Stimulated activated CD4-positive, alpha-beta T cell treated with anti-CD3 and anti-CD28 coated beads, TNF-alpha, amount 100 ng/mL, for 1 hour (primary cell): ENCODE data around the gene DLG2.

Source experiments
- DNase-seq, 3 donors: peaks; one replicate each; pipeline ENCODE4 v3.0.0-alpha.2; 2020; ENCODE audit warnings: low read depth in 3 of 3, low spot score in 1 of 3

DLG2 gene

DNA sequence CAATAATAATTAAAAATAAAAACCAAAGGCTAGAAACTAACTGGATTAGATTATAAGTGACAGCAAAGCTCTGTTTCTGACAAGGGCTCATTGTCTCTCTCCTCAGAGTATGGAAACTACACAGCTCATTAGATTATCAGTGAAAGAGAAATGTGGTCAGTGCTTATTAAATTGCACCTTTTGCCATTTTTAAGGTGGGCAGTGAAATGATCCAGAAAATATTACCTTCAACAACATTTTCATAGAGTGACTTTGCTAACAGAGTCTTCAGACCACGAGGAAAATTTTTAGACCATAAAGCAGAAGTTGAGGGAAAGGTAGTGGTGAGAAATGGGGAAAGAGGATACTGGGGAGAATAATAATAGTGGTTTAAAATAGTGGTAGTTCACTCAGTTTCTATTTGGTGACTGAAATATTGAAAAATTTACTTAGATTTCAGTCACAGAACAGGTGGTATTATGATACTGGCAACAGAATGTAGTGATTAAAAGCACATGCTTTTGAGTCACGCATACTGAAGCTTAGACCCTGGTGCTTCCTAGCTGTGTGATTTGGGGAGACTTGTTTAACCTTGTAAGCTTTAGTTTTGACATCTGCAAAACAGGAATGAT, 1657.0 kb downstream of the DLG2 start:
- no peak for DNase-seq

DNA sequence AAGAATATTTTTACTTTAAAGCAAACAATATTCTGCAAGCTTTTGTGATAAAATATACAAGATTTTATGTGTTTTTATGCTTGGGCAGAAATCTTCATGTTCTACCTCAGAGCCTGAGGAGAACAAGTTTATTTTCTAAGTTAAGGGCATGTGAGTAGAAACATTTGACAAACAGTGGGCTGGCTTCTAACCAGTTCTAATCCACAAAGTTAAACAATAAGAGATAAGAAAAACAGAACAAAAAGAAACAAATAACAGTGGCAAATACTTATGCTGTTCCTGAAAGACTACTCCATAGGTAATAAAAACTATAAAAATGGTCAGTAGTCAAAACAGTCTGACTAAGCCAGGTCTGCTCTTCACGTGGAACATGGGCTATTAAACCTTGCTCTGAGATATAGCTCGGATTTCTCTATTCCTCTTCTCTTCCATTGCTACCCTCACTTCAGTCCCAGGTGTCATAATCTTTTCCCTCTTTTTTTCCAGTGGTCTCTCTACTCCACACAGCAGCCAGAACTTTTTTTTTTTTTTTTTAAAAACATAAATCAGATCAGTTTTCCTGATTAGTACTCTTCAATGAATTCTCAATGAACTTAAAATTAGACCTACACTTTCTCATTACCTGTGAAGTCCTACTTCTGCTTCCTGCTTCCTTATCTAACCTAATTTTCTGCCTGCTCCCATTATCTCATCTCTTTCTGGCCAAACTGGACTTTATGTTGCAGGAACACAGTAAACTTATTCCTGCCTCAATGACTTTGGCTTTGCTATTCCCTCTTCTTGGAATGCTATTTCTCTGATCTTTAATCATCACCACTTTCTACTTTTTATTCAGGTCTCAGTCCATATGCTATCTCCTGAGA, 1669.9 kb downstream of the DLG2 start:
- DNase-seq, result no peak

DNA sequence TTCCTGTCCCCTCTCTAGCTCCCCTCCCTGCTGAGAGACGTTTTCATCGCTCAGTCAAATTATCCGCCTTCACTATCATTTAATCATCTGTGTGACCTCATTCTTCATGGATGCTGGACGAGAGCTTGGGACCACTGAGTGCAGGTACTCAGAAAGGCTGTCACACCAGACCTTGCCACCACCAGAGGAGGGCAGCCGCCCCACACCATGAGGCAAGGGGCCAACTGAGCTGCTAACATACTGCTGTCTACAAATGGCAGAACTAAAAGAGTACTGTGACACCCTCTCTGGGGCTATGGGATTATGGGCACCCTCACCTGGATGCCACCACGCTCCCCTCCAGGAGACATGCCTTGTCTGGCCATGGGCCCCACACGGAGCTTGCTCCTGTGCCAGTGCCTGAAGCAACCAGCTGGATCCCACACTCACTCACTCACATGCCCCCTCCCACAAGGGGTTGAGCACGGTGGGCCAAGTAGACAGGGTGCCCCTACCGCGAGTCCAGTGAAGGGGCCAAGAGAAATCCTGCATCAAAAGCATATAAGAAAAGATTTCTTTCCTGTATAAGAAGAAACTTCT, 1670.9 kb downstream of the DLG2 start:
- DNase-seq, result no peak

DNA sequence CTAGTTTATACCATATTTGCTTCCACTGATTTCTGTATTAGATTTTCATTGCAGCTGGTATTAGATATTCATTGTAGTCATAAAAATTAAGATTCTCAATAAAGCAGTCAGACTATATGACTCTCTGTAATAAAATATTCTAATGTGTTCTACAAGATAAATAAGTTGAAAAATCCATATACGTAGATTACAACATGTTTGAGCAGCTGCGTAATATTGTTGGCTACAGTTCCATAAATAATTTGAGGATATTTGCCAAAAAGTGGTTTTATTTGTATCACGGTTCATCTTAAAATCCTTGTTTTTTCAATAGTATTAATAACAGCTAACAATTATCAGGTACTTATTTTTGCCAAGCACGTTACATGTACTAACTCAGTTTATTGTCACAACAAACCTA, 1672.4 kb downstream of the DLG2 start:
- no peak for DNase-seq

DNA sequence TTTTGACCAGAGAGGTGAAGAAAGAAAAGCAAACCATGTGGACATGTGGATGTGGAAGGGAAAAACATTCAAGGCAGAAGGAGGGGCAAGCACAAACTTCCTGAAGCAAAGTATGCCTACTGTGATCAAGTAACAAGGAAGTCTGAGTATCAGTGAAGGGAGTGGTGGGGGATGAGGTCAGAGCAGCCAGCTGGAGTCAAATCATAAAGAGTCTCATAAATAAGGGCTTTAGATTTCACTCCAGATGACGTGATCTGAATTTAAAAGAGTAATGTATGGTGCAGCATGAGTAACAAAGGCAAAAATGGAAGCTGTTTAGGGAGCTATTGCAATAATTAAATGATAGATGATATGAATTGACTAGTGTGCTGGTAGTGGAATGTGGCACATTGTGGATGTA, 1675.6 kb downstream of the DLG2 start:
- DNase-seq, result no peak

DNA sequence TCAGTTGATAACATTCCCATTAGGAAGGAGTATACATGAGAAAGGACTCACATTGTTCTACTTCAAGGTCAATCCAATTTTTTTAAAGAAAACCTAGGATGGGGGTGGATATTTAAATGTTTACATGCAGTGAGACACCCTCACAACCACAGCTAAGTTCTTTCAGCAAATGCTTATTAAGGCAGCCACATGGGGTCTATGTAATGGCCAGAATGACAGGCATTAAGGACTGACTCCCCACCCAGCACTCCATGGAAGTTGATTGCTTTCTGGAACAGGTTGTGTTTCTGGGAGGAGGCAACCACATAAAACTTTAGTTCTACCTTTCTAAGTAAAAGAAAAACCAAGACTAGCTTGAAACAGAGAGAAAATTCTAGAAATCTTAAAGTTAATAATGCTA, 1678.9 kb downstream of the DLG2 start:
- no peak for DNase-seq

DNA sequence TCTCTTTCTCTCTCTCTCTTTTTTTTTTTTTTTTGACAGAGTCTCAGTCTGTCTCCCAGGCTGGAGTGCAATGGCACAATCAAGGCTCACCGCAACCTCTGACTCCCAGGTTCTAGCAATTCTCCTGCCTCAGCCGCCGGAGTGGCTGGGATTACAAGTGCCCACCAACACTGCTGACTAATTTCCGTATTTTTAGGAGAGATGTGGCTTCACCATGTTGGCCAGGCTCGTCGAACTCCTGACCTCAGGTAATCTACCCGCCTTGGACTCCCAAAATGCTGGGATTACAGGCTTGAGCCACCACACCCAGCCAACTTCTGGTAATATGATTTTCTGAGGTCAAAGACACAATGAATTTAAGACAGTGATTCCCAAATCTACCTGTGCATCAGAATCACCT, 1681.2 kb downstream of the DLG2 start:
- DNase-seq, result no peak

DNA sequence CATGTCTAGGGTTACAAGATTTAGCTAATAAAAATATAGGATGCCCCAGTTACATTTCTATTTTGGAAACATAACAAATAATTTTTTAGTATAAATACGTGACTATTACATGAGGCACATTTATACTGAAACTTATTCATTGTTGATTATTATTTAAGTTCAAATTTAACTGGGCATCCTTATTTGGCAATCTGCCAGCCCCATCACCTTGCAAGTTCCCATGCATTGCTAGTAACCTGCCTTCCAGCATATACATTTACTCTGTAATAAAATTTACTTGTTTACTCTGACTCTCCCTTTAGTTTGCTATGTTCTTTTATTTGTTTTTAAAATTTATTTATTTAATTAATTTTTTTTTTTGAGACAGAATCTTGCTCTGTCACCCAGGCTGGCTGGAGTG, 1686.1 kb downstream of the DLG2 start:
- no peak for DNase-seq

DNA sequence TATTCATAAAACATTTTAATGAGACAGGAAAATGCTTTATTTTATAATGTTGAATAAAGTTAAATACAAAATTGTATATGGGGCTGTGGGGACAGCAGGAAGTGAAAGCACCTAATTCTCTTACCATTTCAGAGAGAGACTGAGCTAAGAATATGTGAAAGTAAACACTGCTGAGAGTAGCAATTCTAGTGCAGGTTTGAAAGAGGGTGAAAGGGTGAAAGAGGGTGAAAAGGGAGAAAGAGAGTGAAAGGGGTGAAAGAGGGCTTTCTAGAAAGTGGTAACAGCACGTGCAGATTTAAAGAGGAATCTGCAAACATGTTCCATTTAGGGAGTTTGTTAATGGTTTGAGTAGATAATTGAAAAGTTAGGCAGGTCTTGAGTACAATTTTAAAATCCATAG, 1689.0 kb downstream of the DLG2 start:
- DNase-seq, result no peak

DNA sequence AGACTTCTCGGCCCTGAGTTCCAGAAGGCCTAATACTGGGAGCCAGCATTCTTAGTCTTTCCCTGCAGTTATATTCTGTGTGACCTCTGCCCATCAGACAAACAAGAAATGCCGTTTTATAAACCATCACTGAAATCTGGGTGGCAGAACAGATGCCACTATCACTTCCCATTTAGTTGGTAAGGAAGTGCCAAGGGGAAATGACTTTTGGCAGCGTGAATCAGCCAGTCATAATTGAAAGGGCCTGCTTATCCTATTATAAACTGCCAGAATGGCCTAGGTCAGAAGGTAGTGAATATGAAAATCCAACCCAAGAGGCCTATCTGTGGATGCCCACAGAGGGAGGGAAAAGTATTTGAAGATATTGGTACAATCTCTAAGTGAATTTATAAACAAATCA, 1694.1 kb downstream of the DLG2 start:
- no peak for DNase-seq

DNA sequence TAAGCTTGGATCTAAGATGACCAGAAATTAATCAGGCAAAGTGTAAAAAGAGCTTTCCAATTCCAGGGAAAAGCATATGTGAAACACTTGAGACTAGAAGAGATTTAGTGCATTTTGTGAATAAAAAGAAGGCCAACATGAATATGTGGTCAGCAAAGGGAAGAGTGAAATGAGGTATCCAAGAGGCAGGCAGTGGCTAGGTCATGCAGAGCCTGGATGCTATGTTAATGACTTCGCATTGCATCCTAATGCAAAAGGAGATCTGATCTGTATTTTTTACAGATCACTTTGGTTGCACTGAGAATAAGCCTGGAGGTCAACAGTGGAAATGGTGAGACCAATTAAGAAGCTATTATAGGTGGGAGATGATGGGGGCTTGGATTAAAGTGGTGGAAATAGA, 1699.7 kb downstream of the DLG2 start:
- DNase-seq, result no peak

DNA sequence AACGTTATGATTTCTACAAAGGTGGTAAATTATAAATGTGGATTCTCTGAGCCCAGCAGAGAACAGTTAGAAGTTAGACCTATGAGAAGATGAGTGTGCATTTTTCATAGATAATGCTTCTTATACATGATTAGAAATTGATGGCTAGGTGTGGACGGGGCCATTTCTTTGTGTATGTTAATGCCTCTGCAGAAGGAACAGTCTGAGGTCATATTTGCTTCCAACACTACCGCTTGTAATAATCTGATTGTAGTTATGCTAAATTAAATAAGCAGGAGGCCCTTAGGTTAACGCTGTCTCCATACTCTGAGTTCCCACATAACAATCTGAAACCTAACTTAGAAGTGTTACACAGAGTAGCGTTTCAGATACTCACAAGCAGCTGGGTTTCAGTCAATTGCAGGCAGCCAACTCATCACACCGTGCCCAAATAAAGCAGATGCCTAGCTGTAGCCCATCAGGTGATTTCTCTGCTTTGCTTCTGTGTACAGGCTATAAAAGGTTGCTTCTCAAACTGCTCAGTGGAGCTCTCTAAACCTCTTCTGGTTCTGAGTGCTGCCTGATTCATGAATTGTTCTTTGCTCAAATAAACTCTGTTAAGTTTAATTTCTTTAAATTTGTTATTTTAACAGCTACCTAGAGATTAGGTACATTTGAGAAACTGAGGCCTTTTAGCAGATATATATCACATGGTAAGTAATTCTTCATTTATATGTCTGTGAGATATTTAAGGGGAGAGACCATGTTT, 1702.2 kb downstream of the DLG2 start:
- no peak for DNase-seq

DNA sequence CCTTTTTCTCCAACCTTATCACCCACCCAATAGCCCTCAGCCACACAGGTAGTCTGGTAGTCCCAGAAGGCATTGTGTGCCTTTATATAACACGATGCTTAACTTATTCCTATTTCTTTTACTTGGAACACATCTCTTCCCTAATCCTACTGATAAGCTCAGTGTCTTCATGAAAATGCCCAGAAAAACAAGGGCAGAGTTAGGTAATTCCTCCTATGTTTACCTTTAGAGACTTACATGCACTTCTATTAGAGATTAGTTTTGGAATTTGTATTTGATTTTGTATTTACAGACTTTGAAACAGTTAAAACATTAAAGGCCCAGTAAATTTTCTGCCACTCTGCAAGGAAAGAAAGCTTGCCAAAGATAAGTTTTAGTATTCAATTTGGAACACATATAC, 1703.2 kb downstream of the DLG2 start:
- no peak for DNase-seq

DNA sequence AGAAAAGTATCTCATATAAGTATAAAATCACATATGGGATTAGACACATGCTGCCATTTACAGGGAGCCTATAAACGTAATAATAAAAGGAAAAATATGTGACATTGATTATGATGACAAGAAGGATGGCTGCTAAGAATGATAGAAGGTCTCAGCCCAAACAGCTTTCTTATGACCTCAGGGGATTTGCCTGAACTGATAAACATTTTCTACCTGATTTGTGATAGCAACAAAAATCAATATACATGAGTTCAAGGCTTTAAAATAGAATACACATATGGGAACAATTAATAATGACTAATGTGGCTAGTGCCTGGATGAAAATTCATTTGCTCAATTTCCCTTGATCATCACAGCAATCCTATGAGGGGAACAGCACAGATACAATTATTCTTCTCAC, 1704.2 kb downstream of the DLG2 start:
- no peak for DNase-seq

DNA sequence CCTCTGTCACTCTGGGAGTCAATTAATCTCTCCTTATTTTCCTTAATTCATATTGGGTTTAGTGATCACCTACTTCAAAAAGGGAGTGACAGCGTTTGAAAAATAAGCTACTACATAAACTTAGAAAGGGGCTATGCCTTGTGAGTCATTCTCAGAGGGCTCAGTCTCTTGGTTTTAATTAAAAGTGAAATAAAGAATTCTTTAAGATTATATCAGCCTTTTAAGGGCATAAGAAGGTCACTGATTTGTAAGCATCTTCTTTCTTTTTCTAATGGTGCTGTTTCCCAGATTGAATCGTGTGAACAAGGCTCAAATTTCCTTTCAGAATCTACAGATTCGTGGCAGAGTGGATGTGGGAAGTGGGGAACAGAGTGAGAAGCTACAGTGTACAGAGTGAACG, 1704.8 kb downstream of the DLG2 start:
- DNase-seq, result no peak

DNA sequence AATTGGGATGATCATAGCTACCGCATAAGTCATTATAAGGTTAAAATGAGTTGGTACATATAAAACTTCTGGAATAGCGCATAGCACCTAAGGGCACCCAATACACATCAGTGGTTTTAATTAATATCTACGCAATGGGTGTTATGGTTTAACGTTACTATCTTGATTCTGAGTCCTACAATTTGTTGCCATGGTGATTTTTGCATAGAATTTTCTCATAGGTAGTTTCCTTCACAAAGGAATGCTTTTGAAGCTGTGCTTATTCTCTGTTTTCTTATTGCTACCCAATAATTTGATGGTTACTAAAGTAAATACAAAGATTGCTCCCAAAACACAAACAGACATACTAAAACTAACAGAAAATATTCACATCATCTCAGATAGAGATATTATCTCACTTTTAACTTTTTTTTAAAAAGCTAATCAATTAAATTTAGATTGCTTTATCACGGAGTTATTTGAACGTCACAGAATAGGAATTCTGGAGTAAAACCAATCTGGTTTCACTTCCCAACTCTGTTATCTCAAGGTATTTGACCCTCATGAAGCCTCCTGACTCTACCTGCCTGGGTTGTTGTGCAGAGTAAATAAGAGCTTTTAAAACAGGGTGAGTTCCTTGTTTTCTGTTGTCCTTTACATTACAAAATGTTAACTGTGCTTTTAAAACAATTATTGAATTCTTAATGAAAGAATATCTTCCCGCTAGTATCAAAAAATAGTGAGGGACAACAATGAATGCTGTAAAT, 1705.5 kb downstream of the DLG2 start:
- no peak for DNase-seq

DNA sequence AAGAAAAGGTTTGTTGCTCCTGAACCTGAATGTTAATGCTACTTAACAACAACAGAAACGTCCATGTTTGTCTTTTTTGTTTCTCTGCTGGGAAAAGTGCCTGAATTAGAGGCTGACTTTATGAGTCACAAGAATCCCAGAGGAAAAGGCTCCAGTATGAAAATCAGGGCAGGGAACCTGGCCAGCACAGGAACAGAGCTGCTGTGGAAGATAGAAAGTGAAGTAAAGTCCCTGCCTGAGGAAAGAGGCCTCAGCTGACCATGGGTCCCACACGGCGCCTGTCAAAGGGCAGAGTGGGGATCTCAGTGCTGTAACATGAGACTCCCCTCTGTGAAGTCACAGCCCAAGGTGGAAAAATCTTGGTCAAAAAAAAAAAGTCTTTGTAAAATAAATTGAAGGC, 1708.7 kb downstream of the DLG2 start:
- DNase-seq, result no peak

DNA sequence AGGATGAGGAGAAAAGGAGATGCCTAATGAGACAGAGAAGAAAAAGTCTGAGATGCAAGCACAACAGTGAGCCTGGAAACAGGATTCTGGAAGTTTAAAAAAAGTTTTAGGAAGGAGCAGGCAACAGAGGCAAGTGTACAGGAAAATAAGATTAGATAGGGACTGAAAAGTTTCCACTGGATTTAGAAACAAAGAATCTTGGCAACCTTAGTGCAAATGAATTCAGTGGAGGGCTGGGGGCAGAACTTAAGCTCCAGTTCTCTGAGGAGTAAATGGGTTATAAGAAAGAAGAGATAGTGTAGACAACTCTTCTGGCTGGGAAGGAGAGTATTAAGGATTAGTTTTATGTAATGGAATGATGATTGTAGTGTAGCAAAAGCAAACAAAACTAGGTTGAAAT, 1712.1 kb downstream of the DLG2 start:
- no peak for DNase-seq

DNA sequence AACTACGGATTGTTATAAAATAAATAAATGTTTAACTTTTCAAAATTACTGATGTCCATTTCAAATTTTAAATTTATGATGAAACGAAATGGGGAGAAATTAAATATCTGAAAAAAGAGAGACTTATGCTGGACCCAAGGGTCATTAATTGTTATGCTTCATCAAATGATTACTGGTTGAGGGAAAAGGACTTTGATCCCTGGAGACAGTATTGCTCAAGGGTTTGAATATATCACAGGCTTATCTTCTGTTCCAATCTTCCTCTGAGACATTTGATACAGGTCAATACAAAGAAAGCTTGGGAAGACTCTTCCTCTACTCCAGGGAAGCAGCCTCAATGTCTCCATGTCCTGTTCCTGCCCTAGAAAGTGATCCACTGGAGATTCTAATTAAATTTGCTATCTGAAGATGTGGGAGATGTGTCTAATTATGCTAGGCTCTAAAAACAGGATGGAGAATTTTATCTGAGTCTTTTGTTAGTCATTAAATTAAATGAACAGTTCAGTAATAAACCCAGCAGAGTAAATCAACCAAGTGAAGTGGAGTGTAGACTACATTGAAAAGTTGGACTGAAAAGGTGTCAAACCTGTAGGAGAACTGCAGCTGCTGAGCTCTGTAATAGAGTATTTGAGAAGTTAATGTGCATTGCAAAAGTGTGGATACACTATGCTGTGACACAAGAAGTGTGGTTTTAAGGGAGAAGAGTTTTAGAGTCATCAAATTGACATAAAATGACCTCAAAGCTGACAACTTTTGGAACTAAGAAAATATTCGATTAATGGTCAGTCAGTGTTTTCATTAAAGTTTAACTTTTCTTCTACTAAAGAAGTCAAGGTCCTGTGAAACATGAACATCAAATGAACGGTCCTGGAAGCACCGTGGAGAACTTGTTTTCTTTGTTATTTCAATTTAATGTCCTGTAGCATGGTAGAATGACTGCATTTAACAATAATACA, 1717.3 kb downstream of the DLG2 start:
- DNase-seq, result no peak

DNA sequence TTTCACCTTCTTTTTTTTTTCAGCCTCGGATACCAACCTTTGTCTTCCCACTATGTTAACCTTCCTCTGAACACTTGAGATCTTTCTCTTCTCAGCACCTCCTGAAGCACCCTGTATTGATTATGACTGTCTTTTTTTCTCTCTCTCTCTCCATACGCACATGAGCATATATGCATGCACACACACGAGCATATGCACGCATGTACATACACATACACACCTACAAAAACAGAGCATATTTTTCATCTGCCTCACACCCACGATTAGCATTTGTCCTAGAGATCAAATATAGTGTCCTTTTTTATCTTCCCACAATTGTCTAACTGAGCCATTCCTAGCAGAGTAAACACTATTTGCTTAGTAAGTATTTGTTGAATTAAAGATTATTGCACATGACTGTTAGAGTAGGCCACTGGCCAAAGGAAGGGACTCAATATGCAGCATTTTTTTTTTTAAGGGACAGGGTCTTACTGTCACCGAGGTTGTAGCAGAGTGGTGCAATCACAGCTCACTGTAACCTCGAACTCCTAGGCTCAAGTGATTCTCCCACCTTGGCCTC, 1718.8 kb downstream of the DLG2 start:
- DNase-seq, result no peak
